ENCODE data around the gene GOLPH3L. TPM values are rescaled to one million over a fixed set of nuclear protein-coding genes. Genes with fewer than 3 reads are reported as not detected.
"Not testable (repeated sequence)": the region's sequence is repeated elsewhere in the genome, so short reads cannot be mapped to it uniquely, and the experiment has no call there.

GOLPH3L gene
- total RNA-seq, 3 donors from 2014 or later, result 62.8 to 105 (median 69.4) TPM

GRCh38 chr1:150678988-150679387, 18.0 kb downstream of the GOLPH3L start:
- no peaks in the 10 kb centered on the region for H3K36me3 ChIP-seq (ENCODE audit: low read depth)
- intact Hi-C loops (cut with DNase I, micrococcal nuclease), result no loop called here

GRCh38 chr1:150674881-150675280, 22.1 kb downstream of the GOLPH3L start:
- TF ChIP-seq CTCF (IDR thresholded peaks at IDR 0.05), result no peak
- Histone ChIP-seq H3K4me3 (no peak overlapping the region), H3K4me1 (ENCODE audit: low read depth) (peaks cover 2% of the 10 kb centered on the region), H3K9me3 (no peaks in the 10 kb centered on the region), H3K36me3 (ENCODE audit: low read depth) (no peaks in the 10 kb centered on the region)
- ATAC-seq, result no peak
- intact Hi-C loops (cut with DNase I, micrococcal nuclease), result no loop called here
- no peak for DNase-seq

More at GRCh38 chr1:150678988-150679387, 18.0 kb downstream of the GOLPH3L start:
- H3K9me3 ChIP-seq, result no peaks in the 10 kb centered on the region
- no peak for TF ChIP-seq CTCF (IDR thresholded peaks at IDR 0.05)
- ATAC-seq, result no peak
- H3K4me3 ChIP-seq, result no peak overlapping the region
- no peak for DNase-seq
- no peaks in the 10 kb centered on the region for H3K4me1 ChIP-seq (ENCODE audit: low read depth)

GRCh38 chr1:150663321-150663720, 33.6 kb downstream of the GOLPH3L start:
- H3K4me1 ChIP-seq (ENCODE audit: low read depth), result peaks cover 17% of the 10 kb centered on the region
- no peak for TF ChIP-seq CTCF (IDR thresholded peaks at IDR 0.05)
- H3K36me3 ChIP-seq (ENCODE audit: low read depth), result peaks cover 8% of the 10 kb centered on the region
- no peaks in the 10 kb centered on the region for H3K9me3 ChIP-seq
- no peak for ATAC-seq
- no peak for DNase-seq
- intact Hi-C loops (cut with DNase I, micrococcal nuclease), result no loop called here
- H3K4me3 ChIP-seq, result no peak overlapping the region

GRCh38 chr1:150662811-150663210, 34.1 kb downstream of the GOLPH3L start:
- H3K4me3 ChIP-seq, result no peak overlapping the region
- ATAC-seq (no peak), DNase-seq (no peak)
- TF ChIP-seq CTCF (IDR thresholded peaks at IDR 0.05), result no peak
- no peaks in the 10 kb centered on the region for H3K9me3 ChIP-seq
- H3K4me1 ChIP-seq (ENCODE audit: low read depth), result peaks cover 13% of the 10 kb centered on the region
- intact Hi-C loops (cut with DNase I, micrococcal nuclease), result no loop called here
- peaks cover 8% of the 10 kb centered on the region for H3K36me3 ChIP-seq (ENCODE audit: low read depth)

- peaks cover 8% of the 10 kb centered on the region for H3K36me3 ChIP-seq (ENCODE audit: low read depth)
- intact Hi-C loops (cut with DNase I, micrococcal nuclease), result no loop called here
- no peak for DNase-seq
- H3K4me1 ChIP-seq (ENCODE audit: low read depth), result no peaks in the 10 kb centered on the region
- H3K4me3 ChIP-seq, result no peak overlapping the region
- no peaks in the 10 kb centered on the region for H3K9me3 ChIP-seq
- no peak for TF ChIP-seq CTCF (IDR thresholded peaks at IDR 0.05)
- ATAC-seq, result no peak
Measured at GRCh38 chr1:150661156-150661555, 35.8 kb downstream of the GOLPH3L start.

GRCh38 chr1:150660584-150660983, 36.4 kb downstream of the GOLPH3L start:
- no peak for DNase-seq
- Histone ChIP-seq H3K9me3 (no peaks in the 10 kb centered on the region), H3K4me3 (no peak overlapping the region), H3K4me1 (ENCODE audit: low read depth) (no peaks in the 10 kb centered on the region), H3K36me3 (ENCODE audit: low read depth) (peaks cover 8% of the 10 kb centered on the region)
- TF ChIP-seq CTCF (IDR thresholded peaks at IDR 0.05), result no peak
- intact Hi-C loops (cut with DNase I, micrococcal nuclease), result no loop called here
- ATAC-seq, result no peak

GRCh38 chr1:150657064-150657463, 39.9 kb downstream of the GOLPH3L start:
- H3K36me3 ChIP-seq (ENCODE audit: low read depth); DNase-seq; intact Hi-C loops (cut with DNase I, micrococcal nuclease); H3K4me1 ChIP-seq (ENCODE audit: low read depth); H3K9me3 ChIP-seq; ATAC-seq; H3K4me3 ChIP-seq: not testable (repeated sequence)

- H3K4me1 ChIP-seq (ENCODE audit: low read depth); ATAC-seq; H3K36me3 ChIP-seq (ENCODE audit: low read depth); H3K4me3 ChIP-seq; H3K9me3 ChIP-seq; intact Hi-C loops (cut with DNase I, micrococcal nuclease); DNase-seq: not testable (repeated sequence)
Measured at GRCh38 chr1:150654635-150655034, 42.3 kb downstream of the GOLPH3L start.
